GM10847 (cell line): ENCODE measurements around the gene ADRA1B.

Experiments
- POLR2A ChIP-seq: IDR thresholded peaks from 2 replicates; pipeline ENCODE4 v1.6.1; 2011; ENCODE audit not compliant: insufficient read length; ENCODE audit errors: extremely low read depth

The ADRA1B gene

DNA sequence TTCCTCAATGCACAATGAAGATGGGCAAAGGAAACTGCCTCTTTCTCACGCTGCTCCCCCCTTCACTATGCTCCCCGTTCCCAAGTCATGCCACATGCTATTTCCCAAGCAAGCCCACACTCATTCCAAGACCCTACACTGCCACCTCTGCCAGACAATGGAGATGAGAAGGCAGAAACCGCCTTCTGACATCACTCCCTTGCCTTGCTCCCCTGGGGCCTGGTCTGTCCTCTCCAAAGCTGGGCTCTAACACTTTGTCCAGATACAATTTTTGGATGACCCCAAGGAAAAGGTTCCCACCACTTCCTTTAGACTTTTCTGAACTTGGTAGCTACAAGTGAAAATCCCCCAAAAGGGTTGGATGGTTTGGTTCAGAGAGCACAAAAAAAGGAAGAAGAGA lies 7.2 kb upstream of the ADRA1B start:
- no peak for TF ChIP-seq POLR2A

DNA sequence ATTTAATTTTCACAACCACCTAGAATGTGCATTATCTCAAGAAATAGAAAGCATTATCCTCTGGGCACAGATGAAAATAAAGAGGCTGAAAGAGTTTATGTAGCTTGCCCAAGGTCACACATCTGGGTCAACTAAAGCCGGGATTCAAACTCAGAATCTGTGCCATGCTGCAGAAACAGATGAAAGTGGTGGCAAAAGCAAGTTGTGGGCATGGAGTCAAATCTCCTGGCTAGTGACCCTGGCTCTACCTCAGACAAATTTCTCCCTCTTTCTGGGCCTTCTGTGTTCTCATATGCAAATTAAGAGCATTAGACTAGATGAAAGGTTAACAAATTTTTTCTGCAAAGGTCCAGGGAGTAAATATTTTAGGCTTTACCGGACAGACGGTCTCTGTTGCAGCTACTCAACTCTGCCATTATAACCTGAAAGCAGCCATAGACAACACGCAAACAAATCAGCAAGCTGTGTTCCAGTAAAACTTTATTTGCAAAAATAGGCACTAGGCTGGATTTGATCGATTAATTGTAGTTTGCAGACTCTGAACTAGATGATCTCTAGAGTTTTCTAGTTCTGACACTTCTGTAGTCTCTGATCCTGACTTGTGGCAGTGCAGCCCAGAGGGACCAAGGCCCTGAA lies 6.0 kb upstream of the ADRA1B start:
- TF ChIP-seq POLR2A, result no peak

DNA sequence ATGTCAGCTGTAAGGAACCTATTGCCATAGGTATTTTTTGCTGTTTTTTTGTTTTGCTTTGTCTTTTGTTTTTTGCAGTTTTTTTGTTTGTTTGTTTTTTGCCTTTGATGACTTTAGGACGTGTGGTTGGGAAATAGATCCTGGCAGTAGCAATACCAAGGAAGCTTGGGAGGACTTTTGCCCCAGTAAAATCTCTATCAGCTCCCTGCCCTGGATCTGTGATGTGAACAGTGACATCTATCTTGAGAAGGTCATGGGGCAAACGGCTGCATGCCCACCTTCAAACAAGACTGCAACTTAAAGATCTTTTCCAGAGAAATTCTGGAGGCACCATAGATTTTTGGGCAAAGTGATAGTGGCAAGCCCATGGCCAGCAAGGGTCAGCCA lies 5.4 kb upstream of the ADRA1B start:
- TF ChIP-seq POLR2A, result no peak

DNA sequence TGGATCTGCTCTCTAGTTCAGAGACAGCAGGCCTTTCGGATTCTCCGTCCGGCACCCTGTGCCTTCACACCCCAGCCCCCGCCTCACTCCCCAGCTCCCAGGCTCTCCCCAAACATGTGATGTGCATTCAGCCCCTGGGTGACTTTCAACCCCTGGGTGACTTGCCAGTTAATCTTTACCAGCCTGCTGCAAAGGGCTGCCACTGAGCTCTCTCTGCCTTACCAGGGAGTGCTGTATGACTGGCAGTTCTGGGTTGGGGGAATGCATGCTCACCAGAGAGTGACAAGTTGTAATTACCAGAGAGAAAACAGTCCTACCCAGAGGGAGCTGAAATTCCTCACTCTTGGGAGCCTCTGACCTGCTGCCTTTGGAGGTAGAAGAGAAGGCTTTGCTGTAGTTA lies 4.9 kb upstream of the ADRA1B start:
- TF ChIP-seq POLR2A, result no peak

DNA sequence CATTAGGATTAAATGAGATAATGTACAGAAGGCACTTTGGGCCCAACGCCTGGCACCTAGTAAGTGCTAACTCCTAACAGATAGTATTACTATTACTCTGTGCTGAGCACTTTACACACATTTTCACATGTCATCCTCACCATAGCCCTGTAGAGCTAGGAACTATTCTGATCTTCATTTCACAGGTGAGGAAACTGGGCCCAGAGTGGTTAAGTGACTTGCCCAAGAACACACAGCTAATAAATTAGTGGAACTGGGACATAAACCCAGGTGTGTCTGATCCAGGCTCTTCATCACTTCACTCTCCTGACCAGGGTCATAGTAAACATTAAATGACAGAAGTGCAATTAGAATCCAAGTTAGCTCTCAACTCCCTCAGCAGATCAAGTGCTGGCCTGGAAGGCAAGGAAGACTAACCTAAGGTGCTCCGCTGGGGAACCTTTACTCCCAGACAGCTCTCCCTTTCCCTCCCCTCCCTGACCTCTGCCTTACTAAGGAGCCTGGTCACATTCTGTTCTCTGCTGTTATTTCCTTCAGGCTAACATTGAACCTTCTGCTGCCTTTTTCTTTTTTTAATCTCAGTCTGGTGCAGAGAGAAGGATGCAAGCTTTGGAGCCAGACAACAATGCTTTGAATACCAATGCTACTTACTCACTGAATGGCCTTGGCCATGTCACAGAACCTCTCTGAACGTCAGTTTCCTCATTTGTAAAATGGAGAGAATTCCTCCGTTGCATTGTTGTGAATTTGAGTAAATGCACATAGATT lies 4.1 kb upstream of the ADRA1B start:
- TF ChIP-seq POLR2A, result no peak

DNA sequence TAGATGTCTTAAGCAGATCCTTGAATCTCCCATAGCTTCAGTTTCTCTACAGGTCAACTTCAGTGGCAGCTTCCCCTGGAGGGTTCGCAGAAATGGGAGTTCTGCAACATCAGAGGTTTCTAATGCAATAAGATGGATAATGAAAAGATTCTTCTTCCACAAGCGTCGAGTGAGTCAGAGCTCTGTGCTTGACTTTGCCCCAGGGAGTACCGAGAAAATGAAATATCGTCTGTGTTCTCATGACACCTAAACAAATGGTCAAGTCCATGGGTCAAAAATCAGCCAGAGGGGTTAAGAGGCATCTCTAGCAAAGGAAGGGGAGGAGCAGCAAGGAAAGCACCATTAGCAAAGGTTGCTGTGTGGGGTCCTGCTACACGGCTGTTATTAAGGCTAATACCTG lies 3.2 kb upstream of the ADRA1B start:
- no peak for TF ChIP-seq POLR2A

DNA sequence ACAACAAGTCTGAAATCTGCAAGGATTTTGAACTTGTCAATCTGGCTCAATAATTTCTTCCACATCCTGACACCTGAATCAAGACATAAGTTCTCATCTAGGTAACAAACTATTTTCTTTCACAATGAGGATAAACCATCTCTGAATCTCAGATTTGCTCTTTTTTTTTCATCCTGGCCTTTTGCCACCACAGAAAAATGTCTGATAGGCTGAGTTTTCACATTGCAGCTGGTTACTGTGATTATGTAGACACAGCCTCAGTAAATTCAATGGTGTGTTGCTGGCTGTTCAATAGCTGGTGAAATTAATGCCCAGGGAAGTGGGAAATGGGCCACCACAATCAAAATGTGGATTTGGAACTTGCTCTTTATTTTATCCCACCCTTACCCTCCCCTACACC lies 2.8 kb upstream of the ADRA1B start:
- TF ChIP-seq POLR2A, result no peak

DNA sequence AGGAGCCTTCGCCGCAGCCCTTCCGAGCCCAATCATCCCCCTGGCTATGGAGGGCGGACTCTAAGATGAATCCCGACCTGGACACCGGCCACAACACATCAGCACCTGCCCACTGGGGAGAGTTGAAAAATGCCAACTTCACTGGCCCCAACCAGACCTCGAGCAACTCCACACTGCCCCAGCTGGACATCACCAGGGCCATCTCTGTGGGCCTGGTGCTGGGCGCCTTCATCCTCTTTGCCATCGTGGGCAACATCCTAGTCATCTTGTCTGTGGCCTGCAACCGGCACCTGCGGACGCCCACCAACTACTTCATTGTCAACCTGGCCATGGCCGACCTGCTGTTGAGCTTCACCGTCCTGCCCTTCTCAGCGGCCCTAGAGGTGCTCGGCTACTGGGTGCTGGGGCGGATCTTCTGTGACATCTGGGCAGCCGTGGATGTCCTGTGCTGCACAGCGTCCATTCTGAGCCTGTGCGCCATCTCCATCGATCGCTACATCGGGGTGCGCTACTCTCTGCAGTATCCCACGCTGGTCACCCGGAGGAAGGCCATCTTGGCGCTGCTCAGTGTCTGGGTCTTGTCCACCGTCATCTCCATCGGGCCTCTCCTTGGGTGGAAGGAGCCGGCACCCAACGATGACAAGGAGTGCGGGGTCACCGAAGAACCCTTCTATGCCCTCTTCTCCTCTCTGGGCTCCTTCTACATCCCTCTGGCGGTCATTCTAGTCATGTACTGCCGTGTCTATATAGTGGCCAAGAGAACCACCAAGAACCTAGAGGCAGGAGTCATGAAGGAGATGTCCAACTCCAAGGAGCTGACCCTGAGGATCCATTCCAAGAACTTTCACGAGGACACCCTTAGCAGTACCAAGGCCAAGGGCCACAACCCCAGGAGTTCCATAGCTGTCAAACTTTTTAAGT lies 819 bp downstream of the ADRA1B start:
- no peak for TF ChIP-seq POLR2A

DNA sequence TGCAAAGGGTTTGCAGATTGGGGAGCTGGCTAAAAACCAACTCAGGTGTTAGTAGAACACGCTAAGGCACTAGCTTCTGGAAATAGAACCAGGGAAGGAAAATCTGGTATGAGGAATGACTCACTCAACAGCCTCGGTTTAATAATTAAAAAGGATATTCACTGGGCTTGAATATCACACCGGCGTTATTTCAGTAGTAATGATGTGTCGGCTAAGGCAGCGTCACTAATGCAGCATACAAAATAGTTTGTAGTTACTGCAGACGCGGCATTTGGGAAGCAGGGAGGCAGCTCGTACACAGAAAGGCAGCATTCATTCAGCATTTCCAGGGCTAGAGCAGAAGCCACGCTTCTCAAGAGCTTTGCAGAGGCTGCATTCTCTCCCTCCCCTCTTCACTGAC lies 1.7 kb downstream of the ADRA1B start:
- no peak for TF ChIP-seq POLR2A

DNA sequence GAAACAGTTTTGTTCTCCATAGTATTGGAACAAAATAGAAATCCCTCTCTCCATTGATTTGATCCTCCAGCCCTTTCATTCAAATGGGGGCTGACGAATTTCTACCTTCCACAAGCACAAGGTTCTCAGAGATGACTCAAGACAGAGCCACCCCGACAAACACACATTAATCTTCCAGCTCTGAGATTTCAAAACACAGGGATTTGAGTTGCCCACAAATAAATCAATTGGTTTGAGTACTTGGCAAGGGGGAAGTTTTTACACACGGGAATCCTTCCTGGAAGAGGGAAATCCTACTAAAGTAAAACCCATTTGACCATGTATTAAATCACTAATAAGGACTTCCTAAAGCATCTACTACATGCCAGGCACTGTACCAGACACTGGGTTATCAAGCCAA lies 5.4 kb downstream of the ADRA1B start:
- no peak for TF ChIP-seq POLR2A

DNA sequence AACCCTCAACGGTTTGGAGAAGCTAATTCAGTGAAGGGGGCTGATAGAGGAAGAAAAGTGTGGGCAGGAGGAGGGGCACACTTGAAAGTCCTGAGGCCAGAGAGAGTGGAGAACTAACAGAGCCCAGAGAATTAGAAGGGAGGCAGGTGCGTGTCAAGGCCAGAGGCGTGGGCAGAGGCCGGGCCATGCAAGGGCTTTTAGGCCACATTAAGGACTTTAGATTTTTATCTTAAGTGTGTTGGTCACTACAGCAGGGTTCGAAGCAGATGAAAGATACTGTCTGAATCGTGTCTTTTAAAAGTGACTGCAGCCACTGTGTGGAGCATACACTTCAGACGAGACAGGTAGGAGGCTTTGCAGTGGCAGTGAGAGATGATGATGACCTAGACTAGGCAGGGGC lies 6.7 kb downstream of the ADRA1B start:
- TF ChIP-seq POLR2A, result no peak

DNA sequence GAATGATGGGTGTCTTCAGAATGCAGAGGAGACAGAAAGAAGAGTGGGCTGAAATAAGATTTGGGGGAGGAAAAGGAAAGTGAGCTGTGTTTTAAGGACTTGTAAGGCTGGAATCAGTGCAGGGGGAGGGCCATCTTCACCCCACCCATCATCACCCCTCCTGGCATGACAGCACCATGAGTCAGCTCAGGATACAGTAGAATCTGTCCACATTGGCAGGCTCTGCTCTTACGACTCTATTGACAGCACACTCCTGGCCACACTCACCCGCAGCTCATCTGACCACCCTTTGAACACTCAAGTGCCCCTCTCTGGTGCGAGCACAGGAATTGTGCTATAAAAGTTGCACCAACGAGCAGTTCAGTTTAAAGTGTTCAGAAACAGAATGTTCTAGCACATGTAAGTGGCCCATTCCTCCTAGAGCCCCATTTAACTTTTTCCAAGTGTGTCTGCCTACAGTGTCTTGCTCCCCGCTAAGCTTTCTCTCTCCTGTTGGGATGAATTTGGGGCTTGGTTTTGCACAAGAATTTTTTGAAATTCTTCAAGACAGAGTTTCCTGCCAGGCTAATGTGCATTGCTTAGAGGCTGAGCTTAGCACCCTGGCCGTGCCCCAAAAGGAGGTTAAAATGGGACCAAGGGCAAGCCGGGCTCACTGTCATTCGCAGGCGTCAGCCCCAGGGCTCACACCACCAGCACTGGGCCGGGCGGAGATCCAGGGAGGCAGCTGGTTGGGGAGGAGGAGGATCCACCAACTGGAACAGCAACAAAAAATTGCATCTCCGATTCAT lies 12.0 kb downstream of the ADRA1B start:
- TF ChIP-seq POLR2A, result no peak

DNA sequence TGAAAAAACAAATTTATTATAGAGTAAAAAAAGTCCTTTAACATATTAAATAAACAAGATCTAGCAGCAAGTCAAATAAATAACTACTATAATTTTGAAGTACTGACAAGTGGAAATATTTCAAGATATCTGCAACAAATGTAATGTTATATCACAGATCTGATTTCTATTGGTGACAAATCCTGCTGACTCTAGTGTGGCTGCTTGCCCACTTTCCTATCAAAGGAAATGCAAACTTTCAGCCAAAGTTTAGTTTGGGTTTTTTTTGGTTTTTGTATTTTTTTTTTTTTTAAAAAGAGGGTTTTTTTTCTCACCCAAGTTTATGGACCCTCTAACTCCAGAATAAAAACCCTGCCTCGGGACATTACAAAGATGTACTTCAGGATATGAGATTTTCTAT lies 12.9 kb downstream of the ADRA1B start:
- TF ChIP-seq POLR2A, result no peak

DNA sequence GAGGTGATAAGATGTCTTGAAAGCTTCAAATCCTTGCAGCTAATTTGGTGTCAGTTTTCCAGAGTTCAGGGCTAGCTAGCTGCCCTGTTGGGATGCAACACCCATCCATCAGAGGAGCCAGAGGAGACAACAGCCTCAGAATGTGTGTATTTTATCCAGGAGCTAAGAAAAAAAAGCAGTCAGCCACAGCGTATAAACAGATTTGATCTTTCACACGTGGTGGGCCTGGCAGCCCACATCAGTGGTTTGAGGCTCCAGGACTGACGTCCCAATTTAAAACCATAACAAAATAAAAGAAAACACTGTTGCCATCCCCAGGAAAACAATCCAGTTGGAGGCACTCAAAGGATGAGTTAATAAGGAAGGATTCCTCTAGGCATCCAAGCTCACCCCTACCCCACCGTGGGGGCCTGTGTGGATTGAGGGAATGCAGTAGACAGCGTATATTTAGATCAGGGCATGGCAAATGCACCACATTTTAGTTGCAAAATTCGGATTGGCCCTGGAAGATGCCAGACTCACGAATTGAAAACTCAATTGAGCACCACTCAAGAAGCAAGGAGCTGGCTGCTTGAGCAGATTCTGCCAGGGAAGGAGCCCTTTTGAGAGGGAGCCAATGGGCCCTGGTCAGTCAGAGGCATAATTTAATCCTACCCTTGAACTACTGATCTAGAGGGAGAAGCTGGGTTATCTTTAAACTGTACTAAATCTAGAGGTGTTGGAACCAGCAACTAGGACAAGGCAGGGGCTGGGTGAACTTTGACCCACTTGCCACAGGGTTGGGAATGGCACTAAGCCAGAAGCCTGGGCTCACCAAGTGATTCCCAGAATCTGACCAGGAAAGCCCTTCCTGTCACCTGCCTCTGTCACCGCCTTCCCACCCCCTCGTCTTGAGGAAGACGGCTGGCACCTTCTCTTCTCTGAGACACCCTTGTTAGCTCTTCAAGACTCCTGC lies 17.5 kb downstream of the ADRA1B start:
- TF ChIP-seq POLR2A, result no peak
